Stimulated activated CD4-positive, alpha-beta T cell treated with anti-CD3 and anti-CD28 coated beads, TNF-alpha, amount 100 ng/mL, for 4 hours (primary cell): ENCODE data around the gene ITGA7.
A peak's percentile ranks its signal among the peaks of the same experiment; 100 is the strongest.

Experiments used
- DNase-seq, 3 experiments: peaks; one replicate each; pipeline ENCODE4 v3.0.0-alpha.2; 2020; ENCODE audit warnings: low read depth in 3 of 3

Gene ITGA7

GRCh38 chr12:55736076-55736475 lies 28.4 kb upstream of the ITGA7 start:
- no peak for DNase-seq

GRCh38 chr12:55734595-55734994 lies 26.9 kb upstream of the ITGA7 start:
- no peak for DNase-seq

- no peak for DNase-seq
These were observed 26.2 kb upstream of the ITGA7 start for GRCh38 chr12:55733858-55734257.

- DNase-seq = no peak
These were observed 25.4 kb upstream of the ITGA7 start for GRCh38 chr12:55733021-55733555.

- DNase-seq = no peak
These were observed 24.6 kb upstream of the ITGA7 start for GRCh38 chr12:55732288-55732687.

- DNase-seq = no peak
These were observed 22.4 kb upstream of the ITGA7 start for GRCh38 chr12:55729819-55730818.

- peak; percentile 56 to 59 (median 59) for DNase-seq
These were observed 21.5 kb upstream of the ITGA7 start, which contains the start of gene CD63 for GRCh38 chr12:55728939-55729818. TSS of gene CD63 (minus strand) at chr12:55729009. CDS start at chr12:55728341, 668 bp downstream.

- no peak for DNase-seq
These were observed 20.7 kb upstream of the ITGA7 start for GRCh38 chr12:55728186-55728938.

GRCh38 chr12:55727643-55728185 lies 20.0 kb upstream of the ITGA7 start:
- DNase-seq = no peak

GRCh38 chr12:55726971-55727370 lies 19.3 kb upstream of the ITGA7 start:
- no peak for DNase-seq

- no peak for DNase-seq
These were observed 17.9 kb upstream of the ITGA7 start for GRCh38 chr12:55725556-55725955.

GRCh38 chr12:55724940-55725309 lies 17.2 kb upstream of the ITGA7 start:
- no peak for DNase-seq

- peak in 1 of 3 experiments; percentile 48 for DNase-seq
These were observed 16.7 kb upstream of the ITGA7 start for GRCh38 chr12:55724226-55724939.

- no peak for DNase-seq
These were observed 16.0 kb upstream of the ITGA7 start for GRCh38 chr12:55723516-55724225.

GRCh38 chr12:55722948-55723347 lies 15.2 kb upstream of the ITGA7 start:
- DNase-seq = no peak

GRCh38 chr12:55721601-55722213 lies 14.0 kb upstream of the ITGA7 start:
- DNase-seq = no peak

- no peak for DNase-seq
These were observed 13.3 kb upstream of the ITGA7 start for GRCh38 chr12:55720894-55721444.

GRCh38 chr12:55720071-55720564 lies 12.4 kb upstream of the ITGA7 start, which contains the start of gene RDH5:
TSS of gene RDH5 (plus strand) at chr12:55720393. CDS start at chr12:55721185, 792 bp downstream.
- DNase-seq = no peak

- DNase-seq = no peak
These were observed 11.7 kb upstream of the ITGA7 start for GRCh38 chr12:55719371-55719770.
